Fibroblast of lung (primary cell): ENCODE data around the gene TMEM222. TPM values are rescaled to one million over a fixed set of nuclear protein-coding genes. Genes with fewer than 3 reads are reported as not detected.
A peak's percentile ranks its signal among the peaks of the same experiment; 100 is the strongest.

Source experiments
- DNase-seq, 2 donors: peaks; one replicate each; pipeline versions ENCODE4 v3.0.0 to v3.0.0-alpha.2; 2010; ENCODE audit warnings: low read depth in 2 of 2
- H2AFZ ChIP-seq: 2 replicates; pipeline ENCODE4 v1.5.1; 2012; ENCODE audit warnings: low read length, control low read depth, inconsistent platforms
- H3K27ac ChIP-seq: 2 replicates; pipeline ENCODE4 v1.5.1; 2011; ENCODE audit warnings: low read length, control low read depth; ENCODE audit not compliant: insufficient read depth
- H3K27me3 ChIP-seq: 2 replicates; pipeline ENCODE4 v1.5.1; 2011; ENCODE audit warnings: mild to moderate bottlenecking, low read length; ENCODE audit not compliant: control insufficient read depth, insufficient read depth
- H3K36me3 ChIP-seq: 2 replicates; pipeline ENCODE4 v1.5.1; 2011; ENCODE audit warnings: low read length; ENCODE audit not compliant: control insufficient read depth, insufficient read depth
- H3K4me1 ChIP-seq: 2 replicates; pipeline ENCODE4 v1.5.1; 2011; ENCODE audit warnings: low read length; ENCODE audit not compliant: control insufficient read depth, insufficient read depth; ENCODE audit errors: extremely low read depth
- H3K4me2 ChIP-seq: 2 replicates; pipeline ENCODE4 v1.5.1; 2011; ENCODE audit warnings: low read length, control low read depth; ENCODE audit not compliant: insufficient read depth; ENCODE audit errors: extremely low read depth
- H3K4me3 ChIP-seq, 4 experiments: fragments of 200-600 bp in 1 of 4; sonication (generic) in 1 of 4; replicated peaks in 1 of 4; 2 replicates each; pipeline ENCODE4 v1.5.1; 2011 to 2016; ENCODE audit warnings: low read length in 4 of 4, low read depth in 3 of 4, mild to moderate bottlenecking in 3 of 4, control low read depth in 2 of 4, inconsistent platforms in 1 of 4, mixed read lengths in 1 of 4; ENCODE audit not compliant: insufficient read depth in 1 of 4; ENCODE audit errors: control extremely low read depth in 1 of 4
- H3K79me2 ChIP-seq: 2 replicates; pipeline ENCODE4 v1.5.1; 2012; ENCODE audit warnings: mild to moderate bottlenecking, low read length, inconsistent platforms; ENCODE audit not compliant: control insufficient read depth, insufficient read depth
- H3K9ac ChIP-seq: 2 replicates; pipeline ENCODE4 v1.5.1; 2011; ENCODE audit warnings: mild to moderate bottlenecking, low read length, control low read depth; ENCODE audit not compliant: insufficient read depth
- H3K9me3 ChIP-seq: 2 replicates; pipeline ENCODE4 v1.5.1; 2012; ENCODE audit warnings: low read depth, low read length; ENCODE audit not compliant: control insufficient read depth, insufficient read depth
- H4K20me1 ChIP-seq: 2 replicates; pipeline ENCODE4 v1.5.1; 2011; ENCODE audit warnings: low read length; ENCODE audit not compliant: control insufficient read depth, insufficient read depth; ENCODE audit errors: extremely low read depth
- CTCF ChIP-seq, 2 donors: IDR thresholded peaks in 1 of 2; conservative IDR thresholded peaks in 1 of 2; 1 replicate in 1 of 2; 2 replicates in 1 of 2; pipeline ENCODE4 v1.5.1; 2011 to 2012; ENCODE audit warnings: low read length in 2 of 2, control low read depth in 1 of 2, inconsistent platforms in 1 of 2, low read depth in 1 of 2, mild to moderate bottlenecking in 1 of 2
- EZH2 ChIP-seq: IDR thresholded peaks from 2 replicates; pipeline ENCODE4 v1.5.1; 2012; ENCODE audit warnings: low read length, control low read depth, mild to moderate bottlenecking; ENCODE audit errors: missing control alignments
- polyA plus RNA-seq, 2 donors: library from polyadenylated mRNA; depleted of rRNA in 1 of 2; stranded (reverse) in 1 of 2; unstranded in 1 of 2; fragments of >200 nt; gene quantifications; 2 replicates each; pipeline ENCODE4 v1.2.1, GENCODE V29; 2011 to 2012; ENCODE audit warnings: missing spikeins in 1 of 2
- total RNA-seq: library from RNA; depleted of rRNA; stranded (reverse); fragments of >200 nt; gene quantifications from 2 replicates; pipeline ENCODE4 v1.2.1, GENCODE V29; 2014

Gene TMEM222
- total and polyA plus RNA-seq, 2 donors (not counting 1 experiment from before 2014, with no cell fraction given): 21.6 to 37.1 TPM

GRCh38 chr1:27306071-27306470 lies 15.9 kb upstream of the TMEM222 start:
- Histone ChIP-seq H3K79me2 (no peaks in the 10 kb centered on the region), H3K4me1 (peaks cover 6% of the 10 kb centered on the region), H3K27ac (no peak overlapping the region), H2AFZ (no peak overlapping the region), H3K27me3 (no peaks in the 10 kb centered on the region), H3K36me3 (peaks cover 3% of the 10 kb centered on the region), H4K20me1 (no peaks in the 10 kb centered on the region), H3K4me3 (no peak overlapping the region), H3K4me2 (no peak overlapping the region), H3K9ac (no peak overlapping the region), H3K9me3 (no peaks in the 10 kb centered on the region)
- TF ChIP-seq CTCF (conservative IDR thresholded peaks at IDR 0.05 in 1 of 2, IDR thresholded peaks at IDR 0.05 in 1 of 2; ENCODE audit: low read depth in 1 of 2, low read length in 2 of 2) (no peak), EZH2 (no peak)
- DNase-seq: no peak

- Histone ChIP-seq H3K4me3 (no peak overlapping the region), H3K4me2 (no peak overlapping the region), H3K4me1 (no peaks in the 10 kb centered on the region), H3K9me3 (no peaks in the 10 kb centered on the region), H3K36me3 (peaks cover 3% of the 10 kb centered on the region), H3K27ac (no peak overlapping the region), H4K20me1 (no peaks in the 10 kb centered on the region), H3K27me3 (no peaks in the 10 kb centered on the region), H3K9ac (no peak overlapping the region), H2AFZ (no peak overlapping the region), H3K79me2 (no peaks in the 10 kb centered on the region)
- no peak for DNase-seq
- TF ChIP-seq EZH2 (no peak), CTCF (conservative IDR thresholded peaks at IDR 0.05 in 1 of 2, IDR thresholded peaks at IDR 0.05 in 1 of 2; ENCODE audit: low read depth in 1 of 2, low read length in 2 of 2) (peak in 1 of 2 donors; percentile 11)
Observed at GRCh38 chr1:27306892-27307761, 14.8 kb upstream of the TMEM222 start.

GRCh38 chr1:27307874-27308598 lies 13.9 kb upstream of the TMEM222 start:
- Histone ChIP-seq H3K4me2 (no peak overlapping the region), H3K9ac (no peak overlapping the region), H3K27me3 (no peaks in the 10 kb centered on the region), H3K27ac (no peak overlapping the region), H3K36me3 (peaks cover 1% of the 10 kb centered on the region), H3K4me1 (no peaks in the 10 kb centered on the region), H2AFZ (no peak overlapping the region), H4K20me1 (no peaks in the 10 kb centered on the region), H3K79me2 (no peaks in the 10 kb centered on the region), H3K4me3 (no peak overlapping the region), H3K9me3 (no peaks in the 10 kb centered on the region)
- no peak for TF ChIP-seq EZH2
- no peak for TF ChIP-seq CTCF (conservative IDR thresholded peaks at IDR 0.05 in 1 of 2, IDR thresholded peaks at IDR 0.05 in 1 of 2; ENCODE audit: low read depth in 1 of 2, low read length in 2 of 2)
- no peak for DNase-seq
